ENCODE data around the gene TUBGCP3.
"Not testable (repeated sequence)": the region's sequence is repeated elsewhere in the genome, so short reads cannot be mapped to it uniquely, and the experiment has no call there.

The TUBGCP3 gene

GRCh38 chr13:112526146-112526853, 61.7 kb downstream of the TUBGCP3 start:
- no peak for DNase-seq (ENCODE audit: low read depth)

DNA sequence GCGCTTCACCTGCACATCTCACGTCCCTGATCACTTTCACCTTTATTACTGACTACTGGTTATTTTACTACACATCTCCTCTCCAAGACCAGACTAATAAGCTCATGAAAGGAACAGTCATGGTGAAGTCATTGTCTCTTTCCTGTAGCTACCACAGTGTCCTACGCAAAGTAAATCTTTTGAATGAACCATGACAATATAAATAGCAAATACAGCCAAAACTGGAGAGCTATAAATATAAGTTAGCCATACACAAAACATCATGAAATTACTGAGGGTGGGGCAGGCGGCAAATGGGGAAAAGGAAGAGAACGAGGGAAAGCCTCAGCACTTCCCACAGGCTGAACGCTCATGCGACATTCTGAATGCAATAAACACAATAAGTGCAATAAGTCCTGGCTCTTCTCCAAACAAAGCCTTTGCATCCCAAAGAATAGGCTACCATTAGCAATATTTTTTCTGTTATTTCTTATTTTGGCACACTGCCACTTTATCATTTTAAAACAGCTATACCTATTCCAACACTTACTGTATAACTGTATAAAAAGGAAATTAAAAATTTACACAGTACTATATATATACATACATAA, 62.5 kb downstream of the TUBGCP3 start:
- no peak for DNase-seq (ENCODE audit: low read depth)

DNA sequence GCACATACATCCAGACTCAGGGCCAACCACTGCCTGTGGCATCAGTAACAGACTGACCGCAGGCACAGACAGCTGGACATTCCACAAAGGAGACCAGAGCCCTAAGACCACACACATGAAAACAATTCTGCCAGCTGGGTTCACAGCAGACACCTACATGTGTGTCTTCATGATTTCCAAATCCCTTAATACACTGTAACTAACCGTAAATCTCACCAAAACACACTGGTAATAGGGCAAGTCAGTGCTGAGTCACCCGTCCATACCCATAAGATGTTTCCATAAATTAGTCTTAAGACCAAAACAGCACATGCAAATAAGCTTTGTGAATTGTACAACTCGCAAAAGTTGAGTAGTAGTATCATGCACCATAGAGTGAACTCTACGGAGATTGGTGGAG, 65.4 kb downstream of the TUBGCP3 start:
- no peak for DNase-seq (ENCODE audit: low read depth)

GRCh38 chr13:112521073-112521685, 66.8 kb downstream of the TUBGCP3 start:
- DNase-seq (ENCODE audit: low read depth), result no peak

DNA sequence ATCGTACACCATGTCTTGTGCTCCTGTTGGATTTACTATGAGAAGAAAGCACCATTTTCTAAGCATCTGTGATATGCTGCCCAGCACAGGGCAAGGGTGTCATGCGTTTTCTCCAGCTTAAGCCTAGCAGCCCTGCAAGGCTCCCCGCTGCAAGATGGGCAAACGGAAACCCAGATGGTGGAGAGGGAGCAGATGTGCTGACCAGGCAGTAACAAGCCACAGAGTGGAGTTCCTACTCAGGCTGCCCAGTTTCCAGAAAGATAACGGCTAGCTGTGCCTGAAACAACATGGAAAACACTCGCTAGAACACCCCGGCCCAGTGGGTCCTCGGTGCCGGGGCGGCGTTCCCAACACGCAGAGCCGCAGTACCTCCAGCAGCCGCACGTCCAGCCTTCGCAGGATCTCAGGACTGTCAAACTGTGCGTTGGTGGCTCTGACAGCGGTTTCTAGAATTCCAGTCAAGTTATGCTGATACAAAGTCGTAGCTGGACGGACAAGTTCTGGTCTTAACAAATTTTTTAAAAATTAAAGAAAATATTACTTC, 68.4 kb downstream of the TUBGCP3 start:
- DNase-seq (ENCODE audit: low read depth), result no peak

DNA sequence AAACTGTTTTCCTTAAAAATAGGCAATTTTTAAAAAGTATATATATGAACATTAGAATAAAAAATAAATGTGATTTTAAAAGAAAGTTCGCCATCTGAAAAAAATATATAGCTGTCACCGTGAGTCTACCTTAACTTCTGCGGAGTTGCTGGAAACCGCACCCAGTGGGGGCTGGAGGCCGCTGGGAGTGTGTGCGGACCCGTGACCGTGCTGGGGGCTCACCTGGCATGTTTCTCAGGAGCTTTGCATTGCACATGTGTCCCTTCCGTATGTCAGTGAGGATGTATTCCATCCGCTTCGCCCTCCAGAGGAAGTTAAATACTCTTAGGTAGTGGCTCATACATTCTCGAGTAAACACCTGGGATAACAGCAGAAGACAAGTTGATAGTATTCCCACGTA, 71.7 kb downstream of the TUBGCP3 start:
- DNase-seq (ENCODE audit: low read depth), result no peak

GRCh38 chr13:112513761-112514160, 74.2 kb downstream of the TUBGCP3 start:
- no peak for DNase-seq (ENCODE audit: low read depth)

GRCh38 chr13:112510987-112511685, 76.8 kb downstream of the TUBGCP3 start:
- no peak for DNase-seq (ENCODE audit: low read depth)

- DNase-seq (ENCODE audit: low read depth), result no peak
These were observed 77.8 kb downstream of the TUBGCP3 start for GRCh38 chr13:112510002-112510780.

GRCh38 chr13:112509190-112509589, 78.8 kb downstream of the TUBGCP3 start:
- DNase-seq (ENCODE audit: low read depth), result no peak

- DNase-seq (ENCODE audit: low read depth), result no peak
These were observed 81.9 kb downstream of the TUBGCP3 start for GRCh38 chr13:112506046-112506445.

DNA sequence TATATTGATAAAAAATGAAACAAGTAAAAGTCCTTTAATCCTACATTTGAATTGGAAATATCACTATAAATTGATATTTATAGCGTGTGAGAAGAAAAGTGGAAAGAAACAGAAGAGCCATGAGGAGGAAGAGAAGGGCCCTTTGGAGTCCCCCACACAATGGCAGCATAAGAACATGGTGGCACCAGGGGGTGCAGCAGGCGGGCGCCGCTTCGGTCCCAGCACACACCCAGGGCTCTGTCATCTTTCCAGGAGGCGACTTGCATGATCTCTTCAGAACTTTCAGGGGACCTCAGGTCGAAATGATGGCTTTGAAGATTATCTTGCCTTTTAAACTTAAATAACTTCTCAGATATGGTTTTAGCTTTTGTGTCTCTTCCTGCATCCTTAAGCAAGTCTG, 91.8 kb downstream of the TUBGCP3 start:
- DNase-seq (ENCODE audit: low read depth), result no peak

DNA sequence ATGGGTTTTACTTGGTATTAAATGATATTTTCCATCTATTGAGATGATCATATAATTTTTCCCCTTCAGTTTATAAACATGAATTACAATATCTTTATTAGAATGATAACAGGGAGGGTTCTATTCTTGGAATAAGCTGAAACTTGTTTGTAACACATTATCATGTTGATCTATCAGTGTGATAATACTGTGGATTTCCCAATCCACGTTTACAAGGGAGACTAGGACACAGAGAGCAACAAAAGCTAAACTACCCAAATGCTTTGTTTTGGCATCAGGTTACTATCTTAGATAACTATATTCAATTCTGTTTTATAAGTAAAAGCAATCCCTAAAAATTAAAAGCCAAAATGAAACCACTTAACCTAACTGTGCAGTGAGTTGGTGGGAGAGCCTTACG, 92.5 kb downstream of the TUBGCP3 start:
- no peak for DNase-seq (ENCODE audit: low read depth)

DNA sequence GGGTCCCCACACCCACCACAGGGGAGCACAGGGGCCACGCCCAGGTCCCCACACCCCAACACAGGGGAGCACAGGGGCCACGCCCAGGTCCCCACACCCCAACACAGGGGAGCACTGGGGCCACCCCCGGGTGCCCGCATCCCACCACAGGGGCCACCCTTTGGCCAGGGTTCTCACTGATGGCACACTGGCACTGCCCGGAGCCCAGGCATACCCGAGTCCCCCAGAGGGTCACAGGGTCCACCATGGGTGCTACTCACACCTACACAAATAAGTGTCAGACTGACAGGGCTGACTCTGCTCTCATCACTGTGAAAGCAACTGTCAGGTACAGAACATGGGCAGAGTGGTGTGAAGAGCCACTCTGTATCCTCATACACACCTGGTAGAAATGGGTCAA, 98.8 kb downstream of the TUBGCP3 start:
- DNase-seq (ENCODE audit: low read depth), result no peak

GRCh38 chr13:112488343-112489050, 99.5 kb downstream of the TUBGCP3 start:
- DNase-seq (ENCODE audit: low read depth), result not testable (repeated sequence)

GRCh38 chr13:112487127-112487517, 100.8 kb downstream of the TUBGCP3 start:
- no peak for DNase-seq (ENCODE audit: low read depth)

- no peak for DNase-seq (ENCODE audit: low read depth)
These were observed 101.4 kb downstream of the TUBGCP3 start for GRCh38 chr13:112486386-112487126.

- not testable (repeated sequence) for DNase-seq (ENCODE audit: low read depth)
These were observed 102.1 kb downstream of the TUBGCP3 start for GRCh38 chr13:112485814-112486213.

GRCh38 chr13:112483299-112483698, 104.7 kb downstream of the TUBGCP3 start:
- DNase-seq (ENCODE audit: low read depth), result no peak

DNA sequence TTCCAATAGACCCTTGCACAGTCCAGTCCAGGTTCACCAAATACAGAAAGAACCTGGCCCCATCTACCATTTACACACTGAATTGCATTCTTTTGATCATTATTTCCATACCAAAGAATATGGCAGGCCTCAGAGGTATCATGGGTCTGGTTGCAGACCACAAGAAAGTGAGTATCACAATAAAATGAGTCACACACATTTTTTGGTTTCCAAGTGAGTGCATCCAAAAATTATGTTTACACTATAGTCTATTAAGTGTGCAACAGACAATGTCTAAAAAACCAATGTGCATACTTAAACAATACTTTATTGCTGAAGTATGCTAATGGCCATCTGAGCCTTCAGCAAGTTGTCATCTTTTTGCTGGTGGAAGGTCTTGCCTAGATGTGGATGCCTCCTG, 106.5 kb downstream of the TUBGCP3 start:
- no peak for DNase-seq (ENCODE audit: low read depth)

Measured in activated T-helper 9 cell treated with anti-CD3 and anti-CD28 coated beads, Interleukin-2, amount 50 U/mL, for 16 hours (primary cell).